Naive thymus-derived CD4-positive, alpha-beta T cell (primary cell): ENCODE measurements around the gene HAGH. TPM values are rescaled to one million over a fixed set of nuclear protein-coding genes. Genes with fewer than 3 reads are reported as not detected.
"Not testable (repeated sequence)": the region's sequence is repeated elsewhere in the genome, so short reads cannot be mapped to it uniquely, and the experiment has no call there.

Source experiments
- ATAC-seq: fragments of 150-1000 bp; cut with Tn5 transposase; 2 replicates; pipeline ENCODE4 v1.10.0; 2021; ENCODE audit warnings: mild to moderate bottlenecking, moderate library complexity
- CTCF ChIA-PET: fragments of 350-600 bp; sonication (Branson Sonifier 250); formaldehyde crosslinking; loops from one replicate; lab custom pipeline; 2021; ENCODE audit warnings: antibody characterized with exemption; lab: Charles Lee
- POLR2A ChIA-PET: fragments of 350-600 bp; sonication (Branson Sonifier 250); formaldehyde crosslinking; loops from one replicate; lab custom pipeline; 2021; ENCODE audit warnings: antibody characterized with exemption, inconsistent platforms; lab: Charles Lee
- DNase-seq, 9 donors: peaks; one replicate each; pipeline versions ENCODE4 v3.0.0 to v3.0.0-alpha.2; 2020 to 2022; ENCODE audit warnings: mixed read lengths in 1 of 9
- H3K27ac ChIP-seq: one replicate; pipeline ENCODE4 v1.7.0; 2013; ENCODE audit warnings: mild to moderate bottlenecking, low read depth, low read length, moderate library complexity
- H3K27me3 ChIP-seq, 2 donors: one replicate each; pipeline ENCODE4 v1.7.0; 2013; ENCODE audit warnings: low read length in 2 of 2, mild to moderate bottlenecking in 2 of 2, moderate library complexity in 2 of 2; ENCODE audit not compliant: control insufficient read depth in 2 of 2, insufficient read depth in 2 of 2
- H3K36me3 ChIP-seq, 3 experiments: 1 replicate in 2 of 3; 2 replicates in 1 of 3; pipeline ENCODE4 v1.7.0; 2013; ENCODE audit warnings: low read length in 3 of 3, mild to moderate bottlenecking in 3 of 3, moderate library complexity in 1 of 3; ENCODE audit not compliant: insufficient read depth in 3 of 3, control insufficient read depth in 2 of 3
- H3K4me1 ChIP-seq, 2 donors: one replicate each; pipeline ENCODE4 v1.7.0; 2013; ENCODE audit warnings: low read length in 2 of 2, mild to moderate bottlenecking in 2 of 2, moderate library complexity in 1 of 2; ENCODE audit not compliant: control insufficient read depth in 2 of 2, insufficient read depth in 2 of 2
- H3K4me3 ChIP-seq: 2 replicates; pipeline ENCODE4 v1.7.0; 2013; ENCODE audit warnings: mild to moderate bottlenecking, low read length
- H3K9me3 ChIP-seq, 3 experiments: 1 replicate in 2 of 3; 2 replicates in 1 of 3; pipeline ENCODE4 v1.7.0; 2013; ENCODE audit warnings: low read length in 3 of 3; ENCODE audit not compliant: control insufficient read depth in 2 of 3
- H3K27ac Mint-ChIP-seq, 9 donors: one replicate each; pipeline ENCODE4 v1.8.0; 2020 to 2022; ENCODE audit warnings: mixed read lengths in 9 of 9, mild to moderate bottlenecking in 8 of 9, moderate library complexity in 5 of 9, inconsistent platforms in 2 of 9
- H3K27me3 Mint-ChIP-seq, 5 donors: one replicate each; pipeline ENCODE4 v1.8.0; 2021 to 2022; ENCODE audit warnings: mixed read lengths in 5 of 5, mild to moderate bottlenecking in 1 of 5
- H3K36me3 Mint-ChIP-seq, 5 donors: one replicate each; pipeline ENCODE4 v1.8.0; 2020 to 2022; ENCODE audit warnings: mixed read lengths in 5 of 5, mild to moderate bottlenecking in 3 of 5, inconsistent platforms in 1 of 5
- H3K4me1 Mint-ChIP-seq, 7 donors: one replicate each; pipeline ENCODE4 v1.8.0; 2020 to 2022; ENCODE audit warnings: mixed read lengths in 7 of 7, mild to moderate bottlenecking in 3 of 7, inconsistent platforms in 1 of 7
- H3K4me3 Mint-ChIP-seq, 10 donors: one replicate each; pipeline ENCODE4 v1.8.0; 2020 to 2022; ENCODE audit warnings: mild to moderate bottlenecking in 10 of 10, mixed read lengths in 10 of 10, moderate library complexity in 6 of 10, inconsistent platforms in 2 of 10
- H3K9me3 Mint-ChIP-seq, 11 donors: one replicate each; pipeline ENCODE4 v1.8.0; 2020 to 2022; ENCODE audit warnings: mixed read lengths in 11 of 11, mild to moderate bottlenecking in 4 of 11, inconsistent platforms in 1 of 11, moderate library complexity in 1 of 11
- intact Hi-C, 2 donors: fragments of 100-400 bp; cut with micrococcal nuclease; formaldehyde crosslinking; loops; one replicate each; pipeline ENCODE4 v1.15.1; 2023
- polyA plus RNA-seq, 2 donors: library from polyadenylated mRNA; unstranded; fragments of 300-500 nt; fragmentation: Illumina TruSeq; gene quantifications; one replicate each; pipeline ENCODE4 v1.2.3, GENCODE V29; 2021
- total RNA-seq, 6 experiments: library from RNA in 5 of 6; stranded (reverse) in 5 of 6; gene quantifications; 1 replicate in 5 of 6; 2 replicates in 1 of 6; pipeline ENCODE4 v1.2.3 and lab custom pipeline; 2021 to 2026

The HAGH gene
- total and polyA plus RNA-seq, 7 experiments from 2014 or later, result 39.4 to 72.9 (median 48.9) TPM

DNA sequence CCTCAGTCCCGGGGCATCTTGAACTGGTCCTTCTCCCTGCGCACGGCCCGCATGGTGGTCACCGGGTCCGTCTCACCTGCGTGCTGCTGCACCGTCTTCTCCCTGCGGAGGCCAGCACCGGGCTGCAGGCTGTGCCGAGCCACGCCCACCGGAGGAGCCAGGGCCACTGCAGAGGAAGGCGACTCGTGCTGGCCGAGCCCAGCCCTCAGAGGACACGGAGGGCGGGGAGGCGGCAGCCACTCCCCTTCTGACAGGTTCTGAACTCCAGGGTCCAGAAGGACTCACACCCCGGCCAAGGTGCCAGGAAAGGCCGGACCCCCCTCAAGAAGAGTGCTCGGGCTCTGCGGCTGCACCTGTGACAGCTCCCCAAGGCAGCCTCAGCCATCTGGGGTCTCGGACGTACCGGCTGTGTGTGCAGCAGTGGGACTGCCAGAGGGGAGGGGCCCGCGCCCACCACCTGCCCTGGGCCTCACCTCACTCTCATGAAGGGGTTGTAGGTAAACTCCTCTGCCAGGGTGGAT lies 17.3 kb downstream of the HAGH start:
- no peak for ATAC-seq
- H3K9me3 ChIP-seq, result no peaks in the 10 kb centered on the region
- ChIA-PET CTCF (no interaction called here), POLR2A (no interaction called here)
- Mint-ChIP-seq H3K27me3 (no peaks in the 10 kb centered on the region), H3K36me3 (peaks cover 0 to 33% (median 15%) of the 10 kb centered on the region in 5 donors), H3K4me1 (peaks cover 0 to 14% (median 9%) of the 10 kb centered on the region in 7 donors), H3K27ac (no peak overlapping the region), H3K9me3 (peaks cover 0 to 2% (median 0%) of the 10 kb centered on the region in 11 donors), H3K4me3 (no peak overlapping the region)
- no peaks in the 10 kb centered on the region for H3K27me3 ChIP-seq
- no peaks in the 10 kb centered on the region for H3K4me1 ChIP-seq
- no peak overlapping the region for H3K4me3 ChIP-seq
- no peak for DNase-seq
- peaks cover 7 to 45% (median 8%) of the 10 kb centered on the region in 3 experiments for H3K36me3 ChIP-seq
- intact Hi-C loops, result no loop called here
- H3K27ac ChIP-seq, result no peak overlapping the region

DNA sequence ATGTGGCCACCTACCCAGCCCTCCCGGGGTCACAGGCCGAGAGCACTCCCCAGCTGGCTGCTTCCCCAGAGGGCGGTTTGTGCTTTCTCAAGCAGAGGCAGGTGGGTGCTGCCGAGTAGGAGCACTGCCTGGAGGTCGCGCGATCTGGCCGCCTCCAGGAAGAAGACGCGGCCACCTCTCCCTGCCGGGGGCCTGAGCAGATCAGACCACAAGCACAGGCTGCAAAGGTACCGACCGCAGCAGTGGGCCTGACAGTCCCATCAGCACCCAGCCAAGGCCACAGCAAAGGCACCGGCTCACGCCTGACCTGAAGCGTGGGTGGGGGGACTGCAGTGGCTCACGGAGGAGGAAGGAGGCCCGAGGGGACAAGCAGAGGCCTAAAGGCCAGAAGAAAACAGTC lies 17.9 kb downstream of the HAGH start:
- H3K27me3 ChIP-seq, result no peaks in the 10 kb centered on the region

DNA sequence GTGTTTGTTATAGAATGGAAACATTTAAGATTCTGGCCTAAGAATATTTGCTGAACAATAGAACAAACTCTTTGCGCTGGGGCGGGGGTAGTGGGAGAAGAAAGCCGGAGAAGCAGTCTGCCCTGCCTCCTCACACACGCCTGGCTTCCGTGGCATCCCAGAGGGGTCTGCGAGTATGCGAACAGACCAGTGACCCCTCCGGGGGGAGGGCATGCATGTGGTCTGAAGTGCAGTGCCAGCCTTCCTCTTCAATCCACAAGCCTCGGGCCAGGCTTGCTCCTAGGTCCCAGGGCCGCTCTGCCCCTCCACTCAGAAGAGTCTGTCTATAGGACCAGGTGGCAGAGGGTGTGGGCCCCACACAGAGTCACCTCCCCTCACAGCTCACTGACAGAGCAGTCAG lies 19.0 kb downstream of the HAGH start:
- Histone ChIP-seq H3K36me3 (peaks cover 7 to 37% (median 8%) of the 10 kb centered on the region in 3 experiments), H3K27me3 (no peaks in the 10 kb centered on the region), H3K27ac (no peak overlapping the region), H3K4me3 (no peak overlapping the region), H3K9me3 (no peaks in the 10 kb centered on the region), H3K4me1 (no peaks in the 10 kb centered on the region)
- intact Hi-C loops, result no loop called here
- ATAC-seq, result no peak
- Mint-ChIP-seq H3K27ac (no peak overlapping the region), H3K27me3 (no peaks in the 10 kb centered on the region), H3K9me3 (peaks cover 0 to 2% (median 0%) of the 10 kb centered on the region in 11 donors), H3K4me3 (no peak overlapping the region), H3K4me1 (peaks cover 0 to 3% (median 0%) of the 10 kb centered on the region in 7 donors), H3K36me3 (peaks cover 0 to 33% (median 10%) of the 10 kb centered on the region in 5 donors)
- ChIA-PET CTCF (no interaction called here), POLR2A (no interaction called here)
- DNase-seq, result no peak

More for the DNA sequence above, 17.9 kb downstream of the HAGH start:
- H3K4me1 Mint-ChIP-seq, result peaks cover 0 to 14% (median 8%) of the 10 kb centered on the region in 7 donors
- H3K9me3 Mint-ChIP-seq, result peaks cover 0 to 2% (median 0%) of the 10 kb centered on the region in 11 donors
- Histone ChIP-seq H3K36me3 (peaks cover 7 to 41% (median 8%) of the 10 kb centered on the region in 3 experiments), H3K9me3 (no peaks in the 10 kb centered on the region), H3K27ac (no peak overlapping the region), H3K4me3 (no peak overlapping the region), H3K4me1 (no peaks in the 10 kb centered on the region)
- intact Hi-C loops, result no loop called here
- DNase-seq, result no peak
- H3K27ac Mint-ChIP-seq, result no peak overlapping the region
- no peaks in the 10 kb centered on the region for H3K27me3 Mint-ChIP-seq
- ChIA-PET POLR2A (no interaction called here), CTCF (no interaction called here)
- no peak for ATAC-seq
- H3K4me3 Mint-ChIP-seq, result no peak overlapping the region
- peaks cover 0 to 33% (median 13%) of the 10 kb centered on the region in 5 donors for H3K36me3 Mint-ChIP-seq

DNA sequence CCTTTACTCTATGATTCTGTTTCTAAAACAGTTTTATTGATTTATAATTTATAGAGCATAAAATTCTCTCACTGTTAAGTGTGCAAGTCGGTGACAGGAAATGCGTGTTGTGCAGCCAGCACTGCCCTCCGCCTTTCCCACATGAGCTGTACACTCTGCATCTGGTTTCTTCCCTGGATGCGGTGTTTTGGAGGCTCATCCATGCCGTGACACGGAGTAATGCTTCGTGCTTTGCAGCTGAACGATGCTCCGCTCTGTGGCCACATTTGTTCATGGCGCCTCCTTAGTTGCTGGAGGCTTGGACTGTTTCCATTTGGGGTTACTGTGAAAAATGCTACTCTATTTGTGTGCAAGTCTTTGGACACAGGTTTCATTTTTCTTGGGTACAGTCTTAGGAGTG lies 25.9 kb downstream of the HAGH start:
- H3K9me3 ChIP-seq, result peaks cover 0 to 6% (median 0%) of the 10 kb centered on the region in 3 experiments
- Mint-ChIP-seq H3K4me3 (no peak overlapping the region), H3K36me3 (peaks cover 0 to 9% (median 3%) of the 10 kb centered on the region in 5 donors), H3K4me1 (peaks cover 0 to 3% (median 0%) of the 10 kb centered on the region in 7 donors), H3K27me3 (no peaks in the 10 kb centered on the region), H3K27ac (no peak overlapping the region), H3K9me3 (peaks cover 0 to 18% (median 7%) of the 10 kb centered on the region in 11 donors)
- no peaks in the 10 kb centered on the region for H3K4me1 ChIP-seq
- intact Hi-C loops, result no loop called here
- DNase-seq (no peak), ATAC-seq (no peak)
- H3K4me3 ChIP-seq, result no peak overlapping the region
- H3K36me3 ChIP-seq, result no peaks in the 10 kb centered on the region
- ChIA-PET POLR2A (no interaction called here), CTCF (no interaction called here)
- no peaks in the 10 kb centered on the region for H3K27me3 ChIP-seq
- H3K27ac ChIP-seq, result no peak overlapping the region

DNA sequence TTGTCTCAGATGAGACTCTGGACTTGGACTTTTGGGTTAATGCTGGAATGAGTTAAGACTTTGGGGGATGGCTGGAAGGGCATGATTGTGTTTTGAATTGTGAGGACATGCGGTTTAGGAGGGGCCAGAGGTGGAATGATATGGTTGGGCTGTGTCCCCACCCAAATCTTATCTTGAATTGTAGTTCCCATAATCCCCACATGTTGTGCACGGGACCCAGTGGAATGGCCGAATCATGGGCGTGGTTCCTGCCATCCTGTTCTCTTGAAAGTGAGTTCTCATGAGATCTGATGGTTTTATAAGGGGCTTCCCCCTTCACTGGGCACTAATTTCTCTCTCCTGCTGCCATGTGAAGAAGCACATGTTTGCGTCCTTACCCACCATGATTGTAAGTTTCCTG lies 27.4 kb downstream of the HAGH start:
- CTCF ChIA-PET, H3K36me3 Mint-ChIP-seq, H3K36me3 ChIP-seq, H3K27me3 Mint-ChIP-seq, H3K27ac ChIP-seq, H3K4me3 Mint-ChIP-seq, ATAC-seq, H3K4me3 ChIP-seq, H3K4me1 Mint-ChIP-seq, H3K4me1 ChIP-seq, H3K9me3 ChIP-seq, DNase-seq, intact Hi-C loops, H3K27me3 ChIP-seq: not testable (repeated sequence)
- POLR2A ChIA-PET, result interaction anchor here (2.0 kb wide), 1 partner anchor 17 kb away, joined by 7 read pairs; the partner anchor contains the start of genes NUBP2 and SPSB3
- H3K27ac Mint-ChIP-seq, result peak overlapping the region in 1 of 9 donors; percentile 71
- peaks cover 0 to 18% (median 7%) of the 10 kb centered on the region in 11 donors for H3K9me3 Mint-ChIP-seq

DNA sequence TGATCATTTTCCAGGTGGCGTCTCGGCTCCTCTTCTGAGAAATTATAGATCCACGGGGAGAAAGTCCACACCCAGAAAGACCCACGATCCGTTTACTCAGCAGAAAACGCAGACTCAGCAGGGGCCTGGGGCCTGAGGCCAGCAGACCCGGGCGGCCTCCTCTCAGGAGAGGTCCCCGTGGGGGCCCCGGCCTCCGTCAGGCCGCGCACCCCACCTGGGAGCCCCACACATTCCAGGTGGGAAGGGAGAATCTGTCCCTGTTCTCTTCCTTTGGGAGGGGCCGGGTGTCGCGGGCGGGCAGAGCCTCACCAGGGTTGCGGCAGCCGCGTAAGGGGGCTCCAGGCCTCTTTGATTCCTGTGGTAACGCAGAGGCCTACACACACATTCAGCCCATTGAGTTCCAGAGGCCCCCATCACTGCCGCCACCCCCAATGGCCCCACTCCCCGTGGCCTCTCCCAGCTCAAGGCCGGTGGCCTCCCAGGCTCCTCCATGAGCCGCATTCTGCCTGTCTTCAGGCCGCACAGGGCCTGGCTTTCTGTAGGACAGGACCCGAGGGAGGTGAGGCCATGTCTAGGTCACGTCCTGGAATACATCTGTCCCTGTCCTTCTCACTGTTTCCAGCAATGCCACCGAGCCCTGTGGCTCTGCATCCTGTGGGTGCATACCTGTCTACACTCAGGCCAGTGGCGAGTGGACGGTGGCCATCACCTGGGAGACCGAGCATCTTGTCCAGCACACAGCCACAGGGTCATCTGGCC lies 31.5 kb downstream of the HAGH start:
- Histone ChIP-seq H3K27me3 (no peaks in the 10 kb centered on the region), H3K4me3 (no peak overlapping the region), H3K9me3 (peaks cover 0 to 6% (median 0%) of the 10 kb centered on the region in 3 experiments), H3K27ac (no peak overlapping the region), H3K4me1 (no peaks in the 10 kb centered on the region), H3K36me3 (peaks cover 0 to 23% (median 0%) of the 10 kb centered on the region in 3 experiments)
- Mint-ChIP-seq H3K9me3 (peaks cover 0 to 17% (median 6%) of the 10 kb centered on the region in 11 donors), H3K4me3 (no peak overlapping the region), H3K4me1 (peaks cover 0 to 3% (median 0%) of the 10 kb centered on the region in 7 donors), H3K36me3 (peaks cover 0 to 7% (median 0%) of the 10 kb centered on the region in 5 donors), H3K27me3 (no peaks in the 10 kb centered on the region), H3K27ac (no peak overlapping the region)
- ChIA-PET CTCF (no interaction called here), POLR2A (no interaction called here)
- DNase-seq, result peak in 1 of 9 donors; percentile 4
- ATAC-seq, result no peak
- intact Hi-C loops, result no loop called here
